Measurements from ENCODE around the gene PTGR3.

Gene PTGR3

GRCh38 chr18:75234901-75235300 lies 26.0 kb upstream of the PTGR3 start:
- no peak for DNase-seq

- no peak for DNase-seq
Measured at GRCh38 chr18:75231053-75231406, 22.1 kb upstream of the PTGR3 start.

GRCh38 chr18:75230163-75231052 lies 21.5 kb upstream of the PTGR3 start:
- DNase-seq, result no peak

DNA sequence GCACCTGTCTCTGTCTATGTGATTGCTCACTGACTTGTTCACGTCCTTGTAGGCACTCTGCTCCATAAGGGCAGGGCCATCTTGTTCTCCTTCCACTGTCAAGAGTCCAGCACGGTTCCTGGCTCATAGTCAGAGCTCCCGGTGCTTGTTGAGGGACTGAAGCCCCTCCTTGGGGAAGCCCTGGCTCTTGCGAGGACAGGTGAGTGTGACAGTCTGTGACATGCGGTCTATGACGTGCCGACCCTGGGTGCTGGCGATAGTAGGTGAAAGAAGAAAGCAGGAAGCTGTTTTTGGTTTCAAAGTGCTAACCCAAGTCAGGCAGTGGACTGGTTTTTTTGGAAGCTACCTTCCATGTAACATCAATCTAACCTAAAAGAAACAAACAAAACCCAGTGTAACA lies 20.5 kb upstream of the PTGR3 start:
- DNase-seq, result no peak

DNA sequence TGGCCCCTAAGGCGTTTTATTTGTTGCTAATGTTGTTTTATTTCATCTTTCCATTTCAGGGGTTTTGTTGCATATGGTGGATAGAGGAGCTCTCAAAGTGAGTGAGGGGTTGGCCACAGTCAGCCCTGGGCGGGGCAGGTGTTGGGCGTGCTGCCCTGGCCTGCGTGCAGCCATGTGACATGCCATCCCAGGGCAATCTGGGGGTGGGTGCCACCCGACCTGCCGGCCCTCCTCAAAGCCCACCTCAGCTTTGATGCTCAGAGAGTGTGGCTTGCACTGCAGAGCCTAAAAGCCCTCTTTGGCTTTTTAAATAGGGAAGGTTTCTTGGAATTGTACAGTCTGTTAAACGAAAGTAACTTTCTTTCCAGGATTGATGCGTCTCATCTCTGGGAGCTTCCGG lies 20.0 kb upstream of the PTGR3 start:
- no peak for DNase-seq

DNA sequence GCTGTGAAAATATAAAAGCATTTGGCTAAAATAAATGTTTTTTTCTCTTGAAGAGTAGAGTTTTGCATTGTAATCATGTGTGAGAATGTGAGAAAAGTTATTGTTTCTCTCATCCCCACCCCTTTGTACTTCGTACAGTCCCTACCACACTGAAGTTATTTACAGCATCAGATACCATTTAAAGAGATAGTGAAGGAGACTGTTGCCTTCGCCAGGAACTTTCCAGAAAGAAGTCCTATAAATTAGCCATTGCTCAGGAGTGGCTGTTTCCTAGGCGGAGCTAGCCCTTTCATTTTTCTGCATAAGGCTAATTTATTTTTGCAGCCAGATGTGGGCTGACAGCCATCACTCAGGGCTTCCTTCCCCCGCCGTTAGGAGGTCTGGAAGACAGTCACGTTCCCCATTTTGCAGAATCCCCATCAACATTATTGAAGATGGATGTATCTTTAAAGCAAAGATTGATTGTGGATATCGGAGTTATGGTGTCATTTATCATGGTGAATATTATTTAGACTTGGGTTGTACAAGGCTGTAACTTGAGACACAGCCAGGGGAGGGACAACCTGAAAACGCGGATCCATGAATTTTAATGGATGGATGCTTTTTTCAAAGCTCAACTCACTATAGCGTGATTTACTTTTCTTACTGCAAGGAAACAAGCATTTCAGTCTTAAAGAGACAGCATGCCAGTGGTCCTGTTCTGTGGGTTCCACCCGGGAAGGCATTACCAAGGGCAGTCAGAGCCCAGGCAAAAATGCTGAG lies 18.8 kb upstream of the PTGR3 start:
- no peak for DNase-seq

GRCh38 chr18:75226956-75227316 lies 18.0 kb upstream of the PTGR3 start:
- DNase-seq, result no peak

DNA sequence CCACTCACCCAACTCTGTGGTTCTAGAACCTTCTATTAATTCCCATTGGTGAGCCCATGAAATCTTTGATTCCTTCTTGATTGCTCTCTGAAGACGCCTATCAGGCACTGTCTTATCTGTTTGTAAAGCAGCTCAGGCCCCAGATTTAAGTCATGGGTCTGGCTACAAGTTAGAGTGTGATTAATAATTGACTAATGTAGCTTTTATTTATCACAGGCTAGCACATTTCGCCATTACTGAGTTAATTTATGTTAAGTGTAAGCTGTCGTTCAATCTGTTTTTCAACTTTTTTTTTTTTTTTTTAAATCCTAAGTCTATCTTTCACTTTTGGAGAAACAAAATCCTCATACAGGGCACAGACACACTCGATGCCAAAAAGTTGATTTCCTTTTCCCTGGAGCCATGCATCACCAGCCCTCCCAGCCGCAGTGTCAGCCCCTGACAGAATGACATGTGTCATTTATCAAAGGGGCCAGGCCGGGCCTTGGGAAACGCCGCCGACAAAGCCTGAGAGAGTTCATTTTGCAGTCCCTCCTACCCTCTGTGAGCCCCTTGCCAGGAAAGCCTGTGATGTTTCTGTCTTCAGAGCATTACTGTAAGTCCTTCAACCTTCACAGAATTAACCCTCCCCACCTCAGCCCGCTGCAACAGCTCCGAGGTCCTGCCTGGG lies 17.5 kb upstream of the PTGR3 start:
- DNase-seq, result no peak

DNA sequence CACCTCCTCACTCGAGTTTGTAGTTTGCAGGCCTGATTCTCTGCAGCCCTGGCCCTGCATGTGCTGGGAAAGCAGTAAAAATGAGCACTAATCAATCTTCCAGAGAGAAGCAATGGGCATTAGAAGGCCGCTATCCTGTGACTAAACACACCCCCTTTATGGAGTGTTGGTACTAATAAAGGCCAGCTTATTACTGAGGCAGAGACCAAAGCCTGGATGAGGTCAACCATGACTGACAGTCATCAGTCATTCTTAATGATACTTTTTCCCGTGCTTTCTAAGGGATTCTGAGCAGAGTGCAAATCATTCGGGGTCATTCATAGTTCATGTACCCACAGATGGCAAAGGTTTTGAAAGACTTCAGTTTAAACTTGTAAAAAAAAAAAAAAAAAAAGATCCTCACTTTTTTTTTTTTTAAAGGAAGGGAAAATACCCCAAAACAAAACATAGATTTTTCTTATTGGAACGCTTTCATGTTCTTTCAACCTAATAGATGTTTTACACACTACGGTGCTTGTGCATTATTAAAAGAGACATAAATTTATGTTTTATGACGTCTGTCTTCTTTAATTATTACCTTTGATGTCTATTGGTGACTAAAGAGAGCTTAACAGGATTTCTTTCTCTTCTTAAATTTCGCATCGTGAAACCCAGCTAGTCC lies 14.9 kb upstream of the PTGR3 start:
- no peak for DNase-seq

GRCh38 chr18:75222407-75222806 lies 13.5 kb upstream of the PTGR3 start:
- DNase-seq, result no peak

DNA sequence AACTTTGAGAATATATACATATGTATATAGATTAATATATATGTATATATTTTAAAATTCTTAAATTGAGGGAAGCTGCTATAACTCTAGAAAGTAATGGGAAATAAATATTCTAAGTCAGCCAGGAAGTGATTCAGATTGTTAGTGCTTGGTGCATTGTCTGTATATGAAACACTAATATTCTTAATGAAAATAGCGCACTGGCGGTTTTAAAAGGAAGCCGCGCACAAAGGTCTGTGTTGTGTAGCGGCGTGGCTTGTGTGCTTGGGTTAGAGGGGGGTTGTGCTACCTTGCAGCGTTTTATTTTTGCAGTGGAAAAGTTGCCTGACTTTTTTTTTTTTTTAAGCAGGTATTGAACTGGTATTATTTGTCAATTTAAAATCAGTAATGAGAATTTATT lies 13.0 kb upstream of the PTGR3 start:
- DNase-seq, result no peak

DNA sequence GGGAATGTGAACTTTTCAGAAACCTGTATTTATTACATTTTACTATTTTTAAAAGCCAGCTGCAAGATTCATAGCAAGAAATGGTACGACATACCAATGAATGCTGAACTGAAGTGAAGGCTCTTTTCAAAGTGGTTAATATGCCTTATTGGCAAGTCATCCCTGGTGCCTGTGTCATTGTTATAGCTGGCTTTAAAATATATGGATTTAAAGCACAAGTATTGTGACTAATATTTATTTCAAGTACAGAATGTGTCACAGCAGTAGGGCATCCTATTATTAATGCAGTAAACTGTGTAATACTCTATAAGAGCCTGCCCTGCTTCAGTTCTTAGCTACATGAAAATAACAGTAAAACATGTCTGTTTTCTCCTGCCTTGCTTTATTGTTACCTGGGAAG lies 12.5 kb upstream of the PTGR3 start:
- DNase-seq, result no peak

GRCh38 chr18:75220551-75221355 lies 11.8 kb upstream of the PTGR3 start:
- DNase-seq, result no peak

- no peak for DNase-seq
Measured at GRCh38 chr18:75219745-75220375, 10.9 kb upstream of the PTGR3 start.

DNA sequence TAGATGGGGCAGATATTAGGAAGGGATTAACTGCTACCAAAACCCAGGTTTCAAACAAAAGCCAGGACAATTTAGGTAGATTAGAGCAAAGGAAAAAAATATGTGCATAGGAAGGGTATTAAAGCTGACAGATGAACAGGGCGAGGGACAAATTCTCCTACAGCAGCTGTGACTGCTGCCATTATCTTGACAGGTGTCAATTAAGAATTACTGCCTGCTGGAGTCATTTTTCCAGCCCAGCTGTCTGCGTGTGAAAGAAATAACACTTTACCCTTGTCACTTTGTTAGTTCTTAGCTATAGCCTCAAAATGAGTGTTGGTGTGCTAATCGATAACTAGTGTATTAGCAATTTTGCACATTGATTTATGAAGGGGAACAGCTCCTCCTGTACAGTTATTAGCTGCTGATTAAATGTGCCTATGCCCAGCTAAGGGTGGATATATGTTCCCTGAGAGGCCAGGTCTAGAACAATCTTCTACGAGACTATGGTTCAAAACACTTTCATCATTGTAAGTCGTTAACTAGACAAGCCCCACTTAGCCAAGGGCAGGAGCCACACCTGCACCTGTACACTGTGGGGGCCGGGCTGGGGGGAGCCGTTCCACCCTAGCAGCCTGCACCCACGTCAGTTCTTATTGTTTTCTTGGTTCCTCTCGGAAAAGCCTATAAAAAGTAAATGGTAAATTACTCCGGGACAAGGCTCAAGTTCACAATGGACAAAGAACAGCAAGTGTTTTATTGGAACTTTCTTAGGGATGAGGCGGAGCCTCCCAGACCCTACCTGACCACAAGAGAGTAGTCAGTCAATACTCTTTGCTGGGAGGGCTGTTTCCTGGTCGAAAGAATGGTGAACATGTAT lies 9.4 kb upstream of the PTGR3 start:
- DNase-seq, result no peak

- no peak for DNase-seq
Measured at GRCh38 chr18:75216911-75217689, 8.2 kb upstream of the PTGR3 start.

GRCh38 chr18:75216212-75216910 lies 7.4 kb upstream of the PTGR3 start:
- no peak for DNase-seq

GRCh38 chr18:75215663-75216062 lies 6.7 kb upstream of the PTGR3 start:
- no peak for DNase-seq

DNA sequence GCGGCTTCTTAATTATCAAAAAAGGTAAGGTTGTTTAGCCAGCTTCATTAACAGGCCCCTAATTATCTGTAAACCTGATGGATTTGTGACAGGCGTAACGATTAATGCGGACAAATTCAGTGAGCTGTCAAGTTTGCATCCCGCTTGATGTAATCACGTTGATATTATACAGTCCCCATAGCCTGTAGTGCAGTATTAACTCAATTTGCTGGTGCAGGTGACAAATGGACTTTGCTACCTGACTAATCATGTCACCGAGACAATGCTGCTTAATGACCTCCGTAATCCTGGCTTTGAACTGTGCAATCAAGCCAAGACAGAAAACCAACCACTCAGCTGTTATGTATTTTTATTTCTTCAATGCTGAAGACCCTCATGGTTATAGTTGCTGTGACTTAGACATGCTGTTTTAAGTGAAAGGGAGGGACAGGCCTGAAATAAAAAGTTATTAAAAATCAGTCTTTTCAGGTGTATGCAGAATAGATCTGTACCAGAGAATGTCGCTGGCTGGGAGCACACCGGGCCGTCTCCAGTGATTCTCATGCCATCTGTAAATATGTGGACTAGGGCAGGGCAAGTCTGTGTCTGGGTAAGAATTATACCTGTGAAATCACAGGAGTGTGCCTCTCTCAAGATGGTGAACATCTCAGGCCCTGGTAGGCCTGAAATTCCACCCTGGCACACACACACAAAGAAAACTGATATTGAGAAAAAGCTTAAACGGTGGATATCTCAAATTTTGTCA lies 6.0 kb upstream of the PTGR3 start:
- DNase-seq, result no peak

Data from effector CD4-positive, alpha-beta T cell (primary cell).